ENCODE measurements around the gene PANX1.

GRCh38 chr11:94149431-94150017 lies 20.9 kb downstream of the PANX1 start:
- TF ChIP-seq POLR2A (IDR thresholded peaks at IDR 0.05; ENCODE audit: low read length) (no peak), GATA1 (IDR thresholded peaks at IDR 0.05; ENCODE audit: low read depth, low read length) (no peak)
